HG02885 (cell line): ENCODE results near the gene CLSTN2.

ENCODE experiments used
- ATAC-seq: cut with Tn5 transposase; IDR thresholded peaks from one replicate; pipeline ENCODE4 v1.9.1; 2021; ENCODE audit warnings: mild to moderate bottlenecking; ENCODE audit not compliant: unreplicated experiment, poor library complexity

The CLSTN2 gene

DNA sequence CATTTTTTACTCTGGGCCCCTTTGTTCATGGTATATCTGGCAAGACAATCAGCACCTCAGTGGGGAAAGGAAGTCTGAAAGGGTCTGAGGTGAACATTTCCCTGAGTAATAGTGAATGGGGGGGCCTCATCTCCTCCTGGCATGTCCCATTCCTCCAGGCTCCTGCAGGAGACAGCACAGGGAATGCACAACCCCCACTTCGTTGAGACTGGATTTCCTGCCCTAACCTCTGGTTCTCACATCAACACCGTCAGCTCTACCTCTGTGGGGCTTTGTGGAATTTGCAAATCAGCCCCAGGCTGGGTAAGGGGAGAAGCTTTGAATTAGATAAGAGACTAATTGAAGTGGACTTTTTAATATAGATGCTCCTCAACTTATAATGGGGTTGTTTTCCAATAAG, 574.5 kb downstream of the CLSTN2 start:
- ATAC-seq = no peak

DNA sequence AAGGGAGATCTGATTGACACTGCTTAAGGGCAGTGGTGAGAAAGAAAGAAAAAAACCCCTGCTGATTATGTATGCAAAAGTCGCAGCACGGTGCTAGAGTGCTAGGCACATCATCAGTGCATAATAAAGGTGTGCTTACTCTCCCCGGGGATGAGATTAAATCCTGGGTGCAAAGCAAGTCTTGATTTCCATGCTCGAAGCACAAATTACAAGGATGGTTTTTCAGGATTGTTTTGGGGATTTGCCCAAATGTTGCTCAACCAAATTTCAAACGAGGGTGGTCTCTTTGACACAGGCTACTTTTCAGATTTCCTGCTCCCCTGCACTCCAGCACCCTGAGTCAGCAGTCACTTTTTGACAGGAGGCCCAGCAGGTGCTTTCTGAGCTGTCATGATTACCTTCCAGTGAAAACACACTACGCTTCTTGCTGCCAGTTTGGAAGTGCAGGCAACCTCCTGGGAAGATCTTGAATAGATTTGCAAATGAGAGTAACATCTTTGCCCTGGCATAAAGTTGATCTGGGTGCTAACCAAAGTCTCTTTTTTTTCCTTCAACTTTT, 575.4 kb downstream of the CLSTN2 start:
- ATAC-seq = no peak

DNA sequence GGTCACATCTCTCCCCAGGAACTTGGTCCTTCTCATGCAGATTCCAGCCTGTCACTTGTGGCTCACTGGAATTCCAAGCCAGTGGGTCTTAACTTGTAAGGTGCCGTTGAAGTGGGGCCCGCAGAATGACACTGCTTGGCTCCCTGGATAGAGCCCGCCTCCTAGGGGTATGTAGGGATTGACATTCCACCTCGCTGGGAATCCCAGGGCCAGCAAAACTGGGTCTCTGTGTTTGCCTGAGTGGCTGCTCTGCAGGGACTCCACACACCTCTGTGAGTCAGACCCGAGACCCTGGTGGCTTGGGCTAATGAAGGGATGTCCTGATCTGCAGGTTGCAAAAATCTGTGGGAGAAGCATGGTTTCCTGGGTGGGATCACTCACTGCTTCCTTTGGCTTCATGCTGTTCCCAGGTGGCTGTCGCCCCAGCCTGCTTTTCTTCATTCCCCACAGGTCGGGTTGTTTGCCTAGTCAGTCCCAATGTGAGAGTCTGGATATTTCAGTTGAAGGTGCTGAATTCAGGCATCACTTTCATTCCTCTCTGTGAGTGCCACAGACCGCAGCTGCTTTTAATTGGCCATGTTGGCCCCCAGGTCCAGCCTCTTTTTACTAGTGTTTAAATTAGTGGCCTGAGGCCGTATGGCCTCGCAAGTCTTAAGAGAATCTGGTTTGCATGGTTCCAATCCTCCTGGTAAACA, 586.9 kb downstream of the CLSTN2 start:
- ATAC-seq = no peak

DNA sequence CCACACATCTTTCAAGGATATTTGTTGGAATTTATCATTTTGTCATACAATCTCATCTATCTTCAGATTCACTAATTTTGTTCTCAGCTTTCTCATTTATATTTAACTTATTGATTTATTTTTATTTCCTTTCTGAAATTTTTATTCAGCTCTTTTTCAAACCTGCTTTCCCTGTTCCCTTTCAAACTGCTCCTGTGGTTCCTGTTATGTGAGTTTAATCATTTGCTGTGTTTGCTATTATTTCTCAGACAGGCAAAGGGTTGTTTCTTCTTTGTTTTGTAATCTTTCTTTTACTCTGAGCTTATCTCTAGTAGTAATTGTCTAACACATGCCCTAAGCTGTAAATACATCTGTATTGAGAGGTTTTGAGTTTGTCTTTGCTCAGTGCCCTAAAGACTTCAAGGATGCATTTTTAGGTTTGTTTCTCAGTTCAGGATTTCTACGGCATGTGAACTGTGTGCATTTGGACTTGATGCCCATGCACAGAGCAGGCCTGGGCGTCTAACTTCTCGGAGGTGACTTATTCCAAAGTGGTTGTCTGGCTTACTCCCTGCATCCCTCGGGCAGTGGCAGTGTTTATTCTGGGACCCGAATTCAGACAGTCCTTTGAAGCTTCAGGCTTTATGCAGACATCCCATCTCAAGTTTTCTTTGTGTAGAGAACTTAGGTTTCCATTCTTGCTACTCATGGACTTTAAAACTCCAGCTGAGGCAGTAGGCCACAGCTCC, 587.8 kb downstream of the CLSTN2 start:
- ATAC-seq = no peak

DNA sequence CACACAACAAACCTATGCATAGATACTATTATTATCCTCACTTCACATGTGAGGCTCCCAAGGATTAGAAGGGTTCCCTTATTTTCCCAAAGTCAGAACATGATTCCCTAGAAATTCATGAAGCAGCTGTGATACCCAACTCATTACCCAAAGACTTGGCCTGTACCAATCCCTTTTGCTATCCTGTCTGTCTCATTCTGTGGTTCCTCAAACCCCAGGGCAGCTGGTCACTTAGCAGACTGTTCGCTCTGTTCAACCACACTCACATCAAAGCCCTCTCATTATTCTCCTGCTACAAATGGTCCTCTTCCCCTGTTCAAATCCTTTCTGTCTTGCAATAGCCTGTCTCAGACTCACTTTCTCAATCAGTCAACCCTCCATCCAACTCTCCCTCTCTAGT, 588.6 kb downstream of the CLSTN2 start:
- ATAC-seq = no peak

DNA sequence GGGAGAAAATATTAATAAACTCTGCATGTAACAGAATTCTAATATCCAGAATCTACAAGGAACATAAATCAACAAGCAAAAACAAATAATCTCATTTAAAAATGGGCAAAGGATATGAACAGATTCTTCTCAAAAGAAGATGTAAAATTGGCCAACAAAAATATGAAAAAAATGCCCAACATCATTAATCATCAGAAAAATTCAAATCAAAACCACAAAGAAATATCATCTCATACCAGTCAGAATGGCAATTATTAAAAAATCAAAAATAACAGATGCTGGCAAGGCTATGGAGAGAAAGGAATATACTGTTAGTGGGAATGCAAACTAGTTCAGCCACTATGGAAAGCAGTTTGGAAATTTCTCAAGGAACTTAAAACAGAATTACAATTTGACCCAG, 592.2 kb downstream of the CLSTN2 start:
- ATAC-seq = no peak

DNA sequence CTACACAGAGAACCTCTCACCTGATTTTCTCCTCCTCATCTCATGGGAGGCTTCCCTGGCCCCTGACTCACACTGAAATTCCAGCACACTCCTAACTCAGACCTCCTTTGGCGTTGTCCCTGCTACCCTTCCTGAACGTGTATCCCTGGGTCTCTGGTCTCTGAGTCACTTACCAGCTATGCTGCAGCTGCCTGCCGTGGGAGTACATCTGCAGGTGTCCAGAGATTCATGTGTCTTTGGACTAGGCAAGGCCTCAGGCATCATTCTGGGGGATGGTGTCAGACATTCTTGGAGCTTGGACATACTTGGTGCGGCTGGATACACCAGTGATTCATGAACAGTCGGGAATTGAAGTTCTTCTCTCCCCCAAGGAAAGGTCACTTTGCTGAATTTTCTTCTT, 594.1 kb downstream of the CLSTN2 start:
- no peak for ATAC-seq

DNA sequence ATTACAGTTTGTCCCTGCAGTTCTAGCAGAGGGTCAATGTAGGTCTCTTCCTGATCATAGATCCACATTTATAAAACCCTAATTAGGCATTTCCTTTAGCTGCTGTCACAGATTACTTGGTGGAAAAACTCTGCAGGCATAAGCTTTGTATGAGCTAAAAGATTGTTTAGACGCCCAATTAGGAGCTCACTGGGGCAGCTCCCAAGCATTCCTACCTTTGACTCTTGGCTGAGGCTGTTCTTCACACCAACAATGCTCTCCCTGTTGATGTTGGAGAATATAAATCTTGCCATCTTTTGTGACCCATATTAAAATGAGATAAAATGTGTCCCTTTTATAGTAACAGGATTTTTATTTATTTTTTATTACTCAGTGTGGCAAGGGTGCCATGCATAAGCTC, 594.6 kb downstream of the CLSTN2 start:
- no peak for ATAC-seq

DNA sequence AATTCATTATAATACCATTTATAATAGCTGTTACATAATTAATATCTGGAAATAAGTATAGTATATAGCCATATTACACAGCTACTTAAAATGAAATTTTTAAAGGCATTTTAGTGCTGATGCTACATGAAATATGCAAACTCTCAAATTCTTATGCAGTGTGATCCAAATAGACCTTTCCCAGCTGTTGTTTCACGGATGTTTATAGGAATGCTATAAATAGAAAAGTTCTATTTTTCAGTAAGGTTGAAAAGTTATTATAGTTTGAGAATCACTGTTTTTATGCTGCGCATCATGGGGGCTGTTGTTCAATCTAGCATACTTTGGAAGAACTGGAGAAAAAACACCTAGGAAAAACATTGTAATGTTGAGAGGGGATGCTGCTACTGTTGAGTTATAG, 595.1 kb downstream of the CLSTN2 start:
- no peak for ATAC-seq

DNA sequence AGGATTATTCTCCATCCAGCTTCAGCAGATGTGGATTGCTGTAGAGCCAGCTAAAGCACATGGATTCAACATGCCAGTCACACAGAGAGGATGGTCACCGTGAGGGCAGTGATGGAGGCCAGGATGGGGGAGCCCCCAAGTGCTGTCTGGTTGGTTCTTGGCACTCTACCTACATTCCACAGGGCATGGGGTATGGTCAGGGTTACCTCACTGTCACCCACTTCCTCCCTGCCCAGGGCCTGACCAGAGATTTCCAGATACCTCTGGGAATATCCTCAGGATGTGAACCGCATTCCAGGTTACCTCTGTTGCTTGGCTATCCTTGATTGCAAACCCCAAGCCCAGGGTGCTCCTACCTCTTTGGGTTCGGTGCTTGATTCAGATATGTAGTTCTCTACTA, 595.6 kb downstream of the CLSTN2 start:
- no peak for ATAC-seq

DNA sequence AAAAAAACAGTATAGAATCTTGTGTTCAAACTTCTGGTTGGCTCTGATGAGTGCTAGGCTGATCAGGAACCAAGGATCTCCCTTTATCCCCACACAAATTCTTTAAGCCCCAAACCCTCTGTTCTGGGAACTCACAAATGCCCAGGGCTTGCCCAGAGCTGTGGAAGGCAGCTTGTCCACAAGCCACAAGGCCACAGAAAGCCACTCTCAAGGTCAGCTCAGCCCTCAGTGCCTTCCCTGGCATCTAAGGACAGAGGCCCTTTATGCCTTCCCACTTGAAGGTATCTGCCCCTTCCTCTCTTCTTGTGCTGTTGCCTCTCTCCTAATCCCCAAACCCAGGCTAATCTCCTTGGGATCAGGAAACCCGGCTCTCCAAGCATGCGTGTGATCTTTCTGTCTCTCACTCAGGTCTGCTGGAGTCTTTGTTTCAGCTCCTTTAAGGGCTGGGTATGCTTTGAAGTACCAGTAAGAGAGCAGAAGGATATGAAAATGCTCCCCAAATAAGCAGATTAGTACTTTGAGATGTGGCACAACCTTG, 597.9 kb downstream of the CLSTN2 start:
- ATAC-seq = no peak

DNA sequence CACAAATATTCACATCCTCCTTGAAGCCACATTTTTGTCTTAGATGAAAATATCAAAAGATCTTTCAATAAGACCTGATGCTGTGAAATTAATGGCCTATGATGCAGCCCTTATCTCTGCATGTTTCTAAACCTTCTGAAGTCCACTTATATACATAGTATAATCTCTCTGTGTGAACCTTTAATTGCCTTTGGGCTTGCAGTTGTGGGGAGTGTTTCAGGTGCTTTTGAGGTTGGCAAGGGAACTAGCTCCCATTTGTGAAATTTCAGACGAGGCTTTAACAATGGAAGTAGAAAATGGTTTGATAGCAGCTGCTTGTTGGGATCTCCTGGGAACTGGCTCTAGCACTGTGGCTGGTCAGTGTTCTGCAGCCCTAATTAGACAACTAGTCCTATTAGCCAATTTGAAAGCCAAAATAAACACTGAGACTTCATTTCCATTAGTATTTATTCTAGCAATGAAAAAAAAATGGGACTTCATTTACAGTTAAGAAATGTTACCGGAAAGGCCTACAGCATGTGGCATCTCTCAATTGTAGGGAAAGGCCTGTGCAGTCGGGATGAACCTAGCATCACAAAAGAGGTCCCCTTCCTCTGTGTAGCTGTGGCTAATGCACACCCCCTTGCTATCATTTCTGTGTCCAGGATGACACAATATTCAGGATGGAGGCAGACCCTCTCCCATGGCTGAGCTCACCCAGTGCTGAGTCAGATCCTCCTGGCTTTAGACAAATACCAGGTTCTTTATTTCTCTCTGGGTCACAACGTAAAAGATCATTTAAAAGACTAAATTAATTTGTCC, 602.1 kb downstream of the CLSTN2 start:
- no peak for ATAC-seq

DNA sequence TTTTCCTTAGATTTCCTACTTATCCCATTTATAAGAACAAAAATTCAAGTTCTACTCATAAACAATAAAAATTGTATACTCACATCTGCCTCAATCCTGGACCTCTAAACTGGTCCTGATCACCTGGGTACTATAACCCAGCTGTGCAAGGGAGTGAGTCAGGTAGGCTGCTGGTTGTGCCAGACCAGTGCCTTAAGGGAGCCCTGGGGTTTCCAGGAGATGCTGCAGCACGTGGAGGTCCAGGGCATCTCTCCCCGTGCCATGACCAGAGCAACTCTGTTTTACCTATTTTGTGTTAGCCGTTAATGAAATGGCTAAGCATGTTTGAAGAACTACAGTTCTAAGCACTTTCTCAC, 602.7 kb downstream of the CLSTN2 start:
- ATAC-seq = no peak

DNA sequence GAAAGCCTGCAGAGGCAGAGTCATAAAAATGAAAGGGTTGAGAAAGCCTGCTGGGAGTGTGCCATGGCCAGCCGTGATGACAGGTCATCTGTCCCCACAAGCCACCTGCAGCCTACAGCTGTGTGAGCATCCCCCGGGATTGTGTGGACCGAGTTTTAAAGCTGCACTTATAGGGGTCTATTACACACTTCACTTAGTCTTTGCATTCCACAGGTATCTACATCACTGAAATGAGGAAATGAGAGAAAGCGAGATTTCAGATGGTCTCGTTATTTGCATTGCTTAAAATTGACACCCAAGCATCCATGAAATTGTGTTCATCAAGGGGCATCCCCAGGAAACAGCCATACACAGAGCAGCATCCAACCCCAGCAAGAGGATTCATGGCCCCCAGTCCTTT, 605.3 kb downstream of the CLSTN2 start:
- peak; percentile 58 for ATAC-seq

DNA sequence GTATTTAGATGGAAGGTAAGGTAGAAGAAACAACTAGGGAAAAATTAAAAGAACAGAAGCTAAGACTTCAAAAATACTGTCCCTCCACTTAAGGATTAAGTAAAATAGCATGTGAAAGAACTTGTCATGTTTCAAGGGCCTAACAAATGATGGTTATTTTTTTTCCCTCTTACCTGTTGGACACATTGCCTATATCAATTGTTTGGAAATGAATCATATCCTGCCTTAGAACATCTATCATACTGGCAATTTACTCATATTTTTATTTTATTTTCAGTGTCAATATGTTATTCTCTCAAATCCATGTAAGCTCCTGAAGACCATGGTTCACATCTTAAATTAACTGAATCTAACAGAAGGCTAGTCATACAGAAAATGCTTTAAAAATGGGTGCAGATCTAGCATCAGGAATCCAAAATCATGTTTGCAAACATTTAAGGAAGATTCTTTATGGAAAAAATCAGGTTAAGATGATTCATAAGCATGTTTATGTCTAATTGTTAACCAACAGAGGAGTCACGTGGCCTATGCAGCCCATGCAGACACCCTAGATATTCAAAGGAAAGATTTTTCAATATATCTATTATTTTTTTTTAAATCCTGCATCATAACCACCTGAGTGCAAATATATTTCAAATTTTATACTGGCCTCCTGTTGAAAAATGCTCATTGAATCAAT, 607.1 kb downstream of the CLSTN2 start:
- no peak for ATAC-seq

DNA sequence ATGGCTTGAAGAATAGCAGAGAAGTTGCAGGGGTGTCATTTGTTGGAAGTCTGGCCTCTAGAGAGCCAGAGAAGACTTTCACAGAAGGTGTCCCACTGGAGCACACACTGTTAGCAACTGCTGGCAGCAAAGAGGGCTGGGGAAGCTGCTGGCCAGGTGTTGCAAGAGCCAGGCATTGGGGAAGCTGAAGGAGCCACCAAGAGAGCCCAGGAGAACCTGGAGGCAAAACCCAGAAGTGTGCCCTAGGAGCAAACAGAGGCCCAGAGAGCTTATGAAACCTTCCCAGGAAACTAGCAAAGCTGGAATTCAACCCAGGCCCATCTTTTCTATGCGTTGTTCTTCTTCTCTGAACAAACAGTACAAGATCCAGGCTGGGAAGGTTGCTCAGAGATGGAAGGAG, 610.2 kb downstream of the CLSTN2 start:
- ATAC-seq = no peak

DNA sequence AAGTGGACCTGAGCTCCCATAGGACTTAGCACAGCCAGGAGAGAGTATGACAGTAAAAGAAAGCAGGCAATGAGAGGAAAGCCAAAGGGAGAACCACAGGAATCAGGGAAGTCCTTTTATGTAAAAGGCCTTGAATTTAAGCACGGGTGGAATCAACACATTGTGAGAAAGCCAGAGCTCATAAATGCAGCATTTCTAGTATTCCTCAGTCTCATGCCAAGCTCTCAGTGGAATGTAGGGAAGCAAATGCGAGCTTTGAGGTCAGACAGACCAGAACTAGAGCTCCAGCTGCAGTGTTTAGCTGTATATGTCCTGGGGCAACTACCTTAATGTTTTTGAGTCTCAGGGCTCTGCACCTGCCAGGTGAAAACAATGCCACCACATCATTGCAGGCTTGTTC, 610.8 kb downstream of the CLSTN2 start:
- no peak for ATAC-seq

DNA sequence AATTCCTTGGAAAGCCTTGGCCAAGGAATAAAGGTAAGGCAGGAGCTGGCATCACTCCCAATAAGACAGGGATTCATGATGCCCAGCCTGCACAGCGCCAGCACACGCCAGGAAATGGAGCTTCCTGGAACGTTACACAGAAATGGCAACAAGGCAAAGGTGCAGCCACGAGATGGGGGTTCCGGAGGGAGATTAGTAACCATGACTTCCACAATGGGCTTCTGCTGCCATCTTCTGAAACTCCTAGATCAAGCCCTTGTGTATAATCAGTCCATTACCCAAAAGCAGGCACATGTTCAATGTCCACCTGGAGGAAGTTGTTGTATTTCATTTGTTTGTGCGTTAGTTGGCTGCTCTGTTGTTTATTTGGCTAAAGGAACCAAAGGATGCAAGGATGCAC, 611.7 kb downstream of the CLSTN2 start:
- no peak for ATAC-seq

DNA sequence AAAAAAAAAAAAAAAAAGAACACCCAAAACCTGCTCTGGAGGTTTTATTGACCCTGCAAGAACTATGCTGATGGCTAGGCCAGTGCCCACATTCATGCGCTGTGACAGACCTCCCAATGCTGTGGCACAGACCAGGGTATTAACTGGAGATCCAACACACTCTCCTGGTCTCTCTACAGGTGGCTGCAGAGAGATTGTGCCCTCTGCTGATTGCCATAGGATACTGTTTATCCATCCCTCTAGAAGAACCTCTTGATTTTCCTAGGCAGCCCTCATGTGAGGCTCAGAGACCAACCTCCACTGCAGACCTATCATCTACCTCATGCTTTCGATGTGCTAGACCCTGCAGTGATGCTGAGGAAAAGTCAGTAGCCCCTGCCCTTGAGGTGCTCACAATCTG, 617.4 kb downstream of the CLSTN2 start:
- ATAC-seq = no peak

DNA sequence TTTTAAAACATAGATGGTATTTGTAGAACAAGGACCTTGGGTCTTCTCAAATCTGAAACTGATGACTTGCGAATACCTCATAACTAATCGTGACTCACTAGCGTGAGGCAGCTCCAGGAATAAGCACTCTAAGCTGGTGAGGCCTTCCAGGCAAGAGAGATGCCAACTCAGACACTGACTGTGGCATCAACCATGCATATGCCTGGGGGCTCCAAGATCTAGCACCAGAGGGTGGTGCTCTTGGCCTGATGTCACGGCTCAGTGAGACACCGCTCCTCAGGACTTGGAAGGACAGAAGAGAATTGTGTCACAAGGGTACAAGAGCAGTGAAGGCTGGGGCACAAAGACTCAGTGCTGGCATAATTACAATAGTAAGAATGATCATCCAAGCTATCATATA, 617.9 kb downstream of the CLSTN2 start:
- ATAC-seq = no peak
